HepG2 (cell line): ENCODE data around the gene ACTR1A. TPM values are rescaled to one million over a fixed set of nuclear protein-coding genes. Genes with fewer than 3 reads are reported as not detected.

Experiments
- ATF6 ChIP-seq: sonication (generic); formaldehyde crosslinking; conservative IDR thresholded peaks from 2 replicates; pipeline ENCODE4 v1.4.0; 2020; ENCODE audit warnings: missing genetic modification reagents
- ETV5 ChIP-seq: IDR thresholded peaks from 2 replicates; pipeline ENCODE4 v1.6.1; 2018; ENCODE audit warnings: missing biosample characterization, missing genetic modification reagents, inconsistent platforms, borderline replicate concordance
- GTF3A ChIP-seq: sonication (generic); formaldehyde crosslinking; conservative IDR thresholded peaks from 2 replicates; pipeline ENCODE4 v1.4.0; 2020; ENCODE audit warnings: mild to moderate bottlenecking, missing genetic modification reagents
- HNF4A ChIP-seq: sonication (generic); formaldehyde crosslinking; IDR thresholded peaks from 2 replicates; pipeline ENCODE4 v1.4.0; 2020; ENCODE audit warnings: missing genetic modification reagents
- KLF9 ChIP-seq: IDR thresholded peaks from 2 replicates; pipeline ENCODE4 v1.6.1; 2016; ENCODE audit warnings: low read depth
- MBD4 ChIP-seq: IDR thresholded peaks from 2 replicates; pipeline ENCODE4 v1.6.1; 2012; ENCODE audit warnings: low read length, inconsistent platforms, borderline replicate concordance
- TRIM24 ChIP-seq: sonication (generic); formaldehyde crosslinking; IDR thresholded peaks from 2 replicates; pipeline ENCODE4 v1.8.0; 2022; ENCODE audit warnings: mild to moderate bottlenecking, missing genetic modification reagents
- ZFP37 ChIP-seq: sonication (generic); formaldehyde crosslinking; IDR thresholded peaks from 2 replicates; pipeline ENCODE4 v1.4.0; 2020; ENCODE audit warnings: missing genetic modification reagents, borderline replicate concordance
- ZNF225 ChIP-seq: sonication (generic); formaldehyde crosslinking; IDR thresholded peaks from 2 replicates; pipeline ENCODE4 v1.4.0; 2020; ENCODE audit warnings: mild to moderate bottlenecking, missing genetic modification reagents
- ZNF282 ChIP-seq: fragments of 450-650 bp; IDR thresholded peaks from 2 replicates; pipeline ENCODE4 v1.6.1; 2018; ENCODE audit not compliant: partially characterized antibody
- ZNF414 ChIP-seq: sonication (generic); formaldehyde crosslinking; IDR thresholded peaks from 2 replicates; pipeline ENCODE4 v1.5.0; 2020; ENCODE audit warnings: missing genetic modification reagents
- ZNF609 ChIP-seq: sonication (generic); formaldehyde crosslinking; IDR thresholded peaks from 2 replicates; pipeline ENCODE4 v1.4.0; 2020; ENCODE audit warnings: mild to moderate bottlenecking, missing genetic modification reagents, borderline replicate concordance
- ZNF720 ChIP-seq: sonication (generic); formaldehyde crosslinking; IDR thresholded peaks from 2 replicates; pipeline ENCODE4 v1.4.0; 2020; ENCODE audit warnings: missing genetic modification reagents
- ZNF766 ChIP-seq: sonication (generic); formaldehyde crosslinking; IDR thresholded peaks from 2 replicates; pipeline ENCODE4 v1.5.0; 2020; ENCODE audit warnings: missing genetic modification reagents, borderline replicate concordance
- polyA plus RNA-seq, 8 experiments: library from polyadenylated mRNA; depleted of rRNA in 3 of 8; stranded (reverse) in 7 of 8; unstranded in 1 of 8; fragments of >200 nt; fragmentation: Illumina TruSeq in 4 of 8; extraction: Trizol in 4 of 8; gene quantifications; 2 replicates each; pipeline versions ENCODE4 v1.2.1 to v1.2.3, GENCODE V29; 2011 to 2016; ENCODE audit warnings: low read depth in 4 of 8, missing spikeins in 1 of 8, mixed read lengths in 1 of 8; ENCODE audit not compliant: insufficient read depth in 1 of 8
- total RNA-seq, 5 experiments: library from RNA; depleted of rRNA; stranded (reverse); fragments of >200 nt; fragmentation: Illumina TruSeq; extraction: Trizol; gene quantifications; 2 replicates each; pipeline ENCODE4 v1.2.3, GENCODE V29; 2016; ENCODE audit warnings: low read depth in 1 of 5
- TF ChIP-seq, protein P1 (sequence below): sonication (generic); formaldehyde crosslinking; IDR thresholded peaks from 2 replicates; pipeline ENCODE4 v1.5.1; 2020; ENCODE audit warnings: mild to moderate bottlenecking, missing genetic modification reagents, moderate library complexity
- TF ChIP-seq, protein P2 (sequence below): sonication (generic); formaldehyde crosslinking; IDR thresholded peaks from 2 replicates; pipeline ENCODE4 v1.4.0; 2020; ENCODE audit warnings: missing genetic modification reagents, borderline replicate concordance

Gene ACTR1A
- total and polyA plus RNA-seq, 2 of the 13 experiments (the other 11 are each of a cell fraction or from before 2014, with no cell fraction given), result 59.6 to 62.8 TPM

GRCh38 chr10:102433619-102434046 lies 68.9 kb downstream of the ACTR1A start (continued):
- TF ChIP-seq, protein P1, sequence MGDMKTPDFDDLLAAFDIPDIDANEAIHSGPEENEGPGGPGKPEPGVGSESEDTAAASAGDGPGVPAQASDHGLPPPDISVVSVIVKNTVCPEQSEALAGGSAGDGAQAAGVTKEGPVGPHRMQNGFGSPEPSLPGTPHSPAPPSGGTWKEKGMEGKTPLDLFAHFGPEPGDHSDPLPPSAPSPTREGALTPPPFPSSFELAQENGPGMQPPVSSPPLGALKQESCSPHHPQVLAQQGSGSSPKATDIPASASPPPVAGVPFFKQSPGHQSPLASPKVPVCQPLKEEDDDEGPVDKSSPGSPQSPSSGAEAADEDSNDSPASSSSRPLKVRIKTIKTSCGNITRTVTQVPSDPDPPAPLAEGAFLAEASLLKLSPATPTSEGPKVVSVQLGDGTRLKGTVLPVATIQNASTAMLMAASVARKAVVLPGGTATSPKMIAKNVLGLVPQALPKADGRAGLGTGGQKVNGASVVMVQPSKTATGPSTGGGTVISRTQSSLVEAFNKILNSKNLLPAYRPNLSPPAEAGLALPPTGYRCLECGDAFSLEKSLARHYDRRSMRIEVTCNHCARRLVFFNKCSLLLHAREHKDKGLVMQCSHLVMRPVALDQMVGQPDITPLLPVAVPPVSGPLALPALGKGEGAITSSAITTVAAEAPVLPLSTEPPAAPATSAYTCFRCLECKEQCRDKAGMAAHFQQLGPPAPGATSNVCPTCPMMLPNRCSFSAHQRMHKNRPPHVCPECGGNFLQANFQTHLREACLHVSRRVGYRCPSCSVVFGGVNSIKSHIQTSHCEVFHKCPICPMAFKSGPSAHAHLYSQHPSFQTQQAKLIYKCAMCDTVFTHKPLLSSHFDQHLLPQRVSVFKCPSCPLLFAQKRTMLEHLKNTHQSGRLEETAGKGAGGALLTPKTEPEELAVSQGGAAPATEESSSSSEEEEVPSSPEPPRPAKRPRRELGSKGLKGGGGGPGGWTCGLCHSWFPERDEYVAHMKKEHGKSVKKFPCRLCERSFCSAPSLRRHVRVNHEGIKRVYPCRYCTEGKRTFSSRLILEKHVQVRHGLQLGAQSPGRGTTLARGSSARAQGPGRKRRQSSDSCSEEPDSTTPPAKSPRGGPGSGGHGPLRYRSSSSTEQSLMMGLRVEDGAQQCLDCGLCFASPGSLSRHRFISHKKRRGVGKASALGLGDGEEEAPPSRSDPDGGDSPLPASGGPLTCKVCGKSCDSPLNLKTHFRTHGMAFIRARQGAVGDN (CRISPR knock-in tag), result peak; percentile 19; the same call in 1 of the 2 replicates
- no peak for TF ChIP-seq ETV5 (CRISPR knock-in tag)
- TF ChIP-seq ZNF766 (CRISPR knock-in tag), result 0 out of 2 replicates have a peak, but pooled peaks have one; percentile 19
- TF ChIP-seq ZNF414, result no peak
- TF ChIP-seq ZNF282, result no peak
- no peak for TF ChIP-seq ZFP37 (CRISPR knock-in tag)
- peak; percentile 25; the same call in 1 of the 2 replicates for TF ChIP-seq HNF4A (CRISPR knock-in tag)
- TF ChIP-seq, protein P2, sequence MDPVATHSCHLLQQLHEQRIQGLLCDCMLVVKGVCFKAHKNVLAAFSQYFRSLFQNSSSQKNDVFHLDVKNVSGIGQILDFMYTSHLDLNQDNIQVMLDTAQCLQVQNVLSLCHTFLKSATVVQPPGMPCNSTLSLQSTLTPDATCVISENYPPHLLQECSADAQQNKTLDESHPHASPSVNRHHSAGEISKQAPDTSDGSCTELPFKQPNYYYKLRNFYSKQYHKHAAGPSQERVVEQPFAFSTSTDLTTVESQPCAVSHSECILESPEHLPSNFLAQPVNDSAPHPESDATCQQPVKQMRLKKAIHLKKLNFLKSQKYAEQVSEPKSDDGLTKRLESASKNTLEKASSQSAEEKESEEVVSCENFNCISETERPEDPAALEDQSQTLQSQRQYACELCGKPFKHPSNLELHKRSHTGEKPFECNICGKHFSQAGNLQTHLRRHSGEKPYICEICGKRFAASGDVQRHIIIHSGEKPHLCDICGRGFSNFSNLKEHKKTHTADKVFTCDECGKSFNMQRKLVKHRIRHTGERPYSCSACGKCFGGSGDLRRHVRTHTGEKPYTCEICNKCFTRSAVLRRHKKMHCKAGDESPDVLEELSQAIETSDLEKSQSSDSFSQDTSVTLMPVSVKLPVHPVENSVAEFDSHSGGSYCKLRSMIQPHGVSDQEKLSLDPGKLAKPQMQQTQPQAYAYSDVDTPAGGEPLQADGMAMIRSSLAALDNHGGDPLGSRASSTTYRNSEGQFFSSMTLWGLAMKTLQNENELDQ (CRISPR knock-in tag), result no peak
- no peak for TF ChIP-seq ATF6 (CRISPR knock-in tag)
- no peak for TF ChIP-seq TRIM24 (CRISPR knock-in tag)
- TF ChIP-seq ZNF609 (CRISPR knock-in tag), result no peak
- no peak for TF ChIP-seq GTF3A (CRISPR knock-in tag)
- no peak for TF ChIP-seq MBD4
- TF ChIP-seq ZNF225, result no peak
- TF ChIP-seq ZNF720 (CRISPR knock-in tag), result no peak
- no peak for TF ChIP-seq KLF9 (CRISPR knock-in tag)
